WTC11 (cell line): ENCODE measurements around the gene PLPPR5. TPM values are rescaled to one million over a fixed set of nuclear protein-coding genes. Genes with fewer than 3 reads are reported as not detected.
A peak's percentile ranks its signal among the peaks of the same experiment; 100 is the strongest.

Source experiments
- ATAC-seq: fragments of 200-7000 bp; cut with Tn5 transposase; 2 replicates; pipeline ENCODE4 v1.10.0; 2021; ENCODE audit warnings: mild to moderate bottlenecking, moderate library complexity
- Bru-seq: library from RNA; stranded (reverse); fragments of 400-500 nt; gene quantifications from one replicate; lab custom pipeline; 2021; lab: Mats Ljungman, UMichigan
- CTCF ChIA-PET: fragments of 300-600 bp; sonication (Branson Sonifier 250); formaldehyde crosslinking; loops from one replicate; lab custom pipeline; 2021; ENCODE audit warnings: antibody characterized with exemption; lab: Charles Lee
- POLR2A ChIA-PET: fragments of 350-600 bp; sonication (Branson Sonifier 250); formaldehyde crosslinking; loops from one replicate; lab custom pipeline; 2021; ENCODE audit warnings: antibody characterized with exemption; lab: Charles Lee
- DNase-seq: peaks from one replicate; pipeline ENCODE4 v3.0.0; 2021; ENCODE audit warnings: low spot score
- H3K27ac Mint-ChIP-seq: 2 replicates; pipeline ENCODE4 v1.8.0; 2021; ENCODE audit warnings: mixed read lengths
- H3K27me3 Mint-ChIP-seq: 2 replicates; pipeline ENCODE4 v1.8.0; 2021; ENCODE audit warnings: low read depth, mild to moderate bottlenecking, moderate library complexity, mixed read lengths
- H3K36me3 Mint-ChIP-seq: 2 replicates; pipeline ENCODE4 v1.8.0; 2021; ENCODE audit warnings: mixed read lengths
- H3K4me1 Mint-ChIP-seq: 2 replicates; pipeline ENCODE4 v1.8.0; 2022; ENCODE audit warnings: mixed read lengths
- H3K4me3 Mint-ChIP-seq: 2 replicates; pipeline ENCODE4 v1.8.0; 2021; ENCODE audit warnings: mild to moderate bottlenecking, moderate library complexity, mixed read lengths
- H3K9me3 Mint-ChIP-seq: 2 replicates; pipeline ENCODE4 v1.8.0; 2021; ENCODE audit warnings: mixed read lengths
- CREB1 ChIP-seq: sonication (generic); formaldehyde crosslinking; IDR thresholded peaks from 2 replicates; pipeline ENCODE4 v1.8.0; 2023; ENCODE audit warnings: mild to moderate bottlenecking, missing genetic modification reagents
- E2F5 ChIP-seq: sonication (generic); formaldehyde crosslinking; IDR thresholded peaks from 2 replicates; pipeline ENCODE4 v1.8.1; 2022; ENCODE audit warnings: mild to moderate bottlenecking, moderate library complexity, missing genetic modification reagents
- ESRRA ChIP-seq: sonication (generic); formaldehyde crosslinking; IDR thresholded peaks from 2 replicates; pipeline ENCODE4 v1.8.1; 2022; ENCODE audit warnings: mild to moderate bottlenecking, missing genetic modification reagents, borderline replicate concordance
- HMGXB4 ChIP-seq: sonication (generic); formaldehyde crosslinking; IDR thresholded peaks from 2 replicates; pipeline ENCODE4 v1.8.1; 2023; ENCODE audit warnings: mild to moderate bottlenecking, moderate library complexity, missing genetic modification reagents
- NFE2L1 ChIP-seq: sonication (generic); formaldehyde crosslinking; IDR thresholded peaks from 2 replicates; pipeline ENCODE4 v1.8.1; 2023; ENCODE audit warnings: missing genetic modification reagents
- NR3C1 ChIP-seq: sonication (generic); formaldehyde crosslinking; conservative IDR thresholded peaks from 2 replicates; pipeline ENCODE4 v1.8.1; 2023; ENCODE audit warnings: low read depth, mild to moderate bottlenecking, missing genetic modification reagents
- PRDM15 ChIP-seq: sonication (generic); formaldehyde crosslinking; IDR thresholded peaks from 2 replicates; pipeline ENCODE4 v1.8.0; 2022; ENCODE audit warnings: missing genetic modification reagents
- ZBTB21 ChIP-seq: sonication (generic); formaldehyde crosslinking; IDR thresholded peaks from 2 replicates; pipeline ENCODE4 v1.8.1; 2023; ENCODE audit warnings: mild to moderate bottlenecking, missing genetic modification reagents, borderline replicate concordance
- ZBTB43 ChIP-seq: sonication (generic); formaldehyde crosslinking; IDR thresholded peaks from 2 replicates; pipeline ENCODE4 v1.8.1; 2023; ENCODE audit warnings: mild to moderate bottlenecking, missing genetic modification reagents
- ZNF232 ChIP-seq: sonication (generic); formaldehyde crosslinking; IDR thresholded peaks from 2 replicates; pipeline ENCODE4 v1.8.0; 2022; ENCODE audit warnings: mild to moderate bottlenecking, missing genetic modification reagents
- ZNF281 ChIP-seq: sonication (generic); formaldehyde crosslinking; IDR thresholded peaks from 2 replicates; pipeline ENCODE4 v1.8.0; 2023; ENCODE audit warnings: mild to moderate bottlenecking, missing genetic modification reagents
- ZNF416 ChIP-seq: fragments of 250-450 bp; sonication (Bioruptor Pico); IDR thresholded peaks from 2 replicates; pipeline ENCODE4 v1.9.0; 2021; ENCODE audit warnings: mild to moderate bottlenecking, inconsistent platforms
- ZNF423 ChIP-seq: fragments of 250-450 bp; sonication (Bioruptor Pico); IDR thresholded peaks from 2 replicates; pipeline ENCODE4 v2.1.2; 2022; ENCODE audit warnings: mild to moderate bottlenecking, moderate library complexity
- ZNF532 ChIP-seq: fragments of 250-450 bp; sonication (Bioruptor Pico); IDR thresholded peaks from 2 replicates; pipeline ENCODE4 v1.9.0; 2021; ENCODE audit warnings: mild to moderate bottlenecking, borderline replicate concordance
- long read RNA-seq, 3 experiments: library from RNA in 1 of 3; library from capped mRNA in 1 of 3; library from polyadenylated mRNA in 1 of 3; unstranded in 2 of 3; stranded (forward) in 1 of 3; transcript quantifications; one replicate each; pipeline ENCODE4 v2.0.0, GENCODE V29; 2021
- total RNA-seq: library from RNA; stranded (reverse); gene quantifications from 3 replicates; pipeline ENCODE4 v1.2.3, GENCODE V29; 2021

The PLPPR5 gene
- total RNA-seq (1.6 to 2.2 TPM (median 2.0 TPM) in 3 replicates), Bru-seq, nascent RNA (percentile 51 among the genes with signal in this experiment)
- long read RNA-seq, experiment 1, full-length matches to known transcripts = 8 of 9 reads
- long read RNA-seq, experiment 1, partial matches to known transcripts = 0 of 9 reads
- long read RNA-seq, experiment 1, other reads (novel, unspliced or antisense) = 1 of 9 reads
- long read RNA-seq, experiment 2, full-length matches to known transcripts = 6 of 9 reads
- long read RNA-seq, experiment 2, partial matches to known transcripts = 1 of 9 reads
- long read RNA-seq, experiment 2, other reads (novel, unspliced or antisense) = 2 of 9 reads
- long read RNA-seq, experiment 3, partial matches to known transcripts = 0 of 1 reads
- long read RNA-seq, experiment 3, other reads (novel, unspliced or antisense) = 1 of 1 reads

GRCh38 chr1:99004861-99005442, at the start of gene PLPPR5:
PLPPR5 (minus strand) TSS chr1:99004861; CDS start chr1:99004671, 190 bp downstream.
- DNase-seq (peak; percentile 70), ATAC-seq (peak; percentile 68)
- H3K27ac Mint-ChIP-seq = no peak within 1 kb of the TSS
- H3K27me3 Mint-ChIP-seq = peaks cover 44% of the 10 kb centered on the region
- no peaks in the 10 kb centered on the region for H3K9me3 Mint-ChIP-seq
- H3K36me3 Mint-ChIP-seq = no peaks in the 10 kb centered on the region
- CTCF ChIA-PET = interaction anchor here (1.0 to 1.3 kb wide), 2 partner anchors 13 to 211 kb away, joined by 3 read pairs; no protein-coding TSS in a partner anchor
- TF ChIP-seq ESRRA (no peak), ZBTB43 (no peak), ZBTB21 (no peak), E2F5 (CRISPR knock-in tag) (0 out of 2 replicates have a peak, but pooled peaks have one; percentile 30), HMGXB4 (CRISPR knock-in tag) (0 out of 2 replicates have a peak, but pooled peaks have one; percentile 35), ZNF416 (CRISPR knock-in tag) (no peak)
- TF ChIP-seq, all 79 proteins: peak for 2
- Mint-ChIP-seq H3K4me1 (peaks cover 11% of the 10 kb centered on the region), H3K4me3 (peak within 1 kb of the TSS; percentile 86)
- POLR2A ChIA-PET = interaction anchor here (0.6 kb wide), 1 partner anchor 64 kb away, joined by 4 read pairs; no protein-coding TSS in a partner anchor

- ChIA-PET CTCF (no interaction called here), POLR2A (no interaction called here)
- no peak for DNase-seq
- no peak for TF ChIP-seq NFE2L1 (CRISPR knock-in tag)
- no peak for TF ChIP-seq ZNF232 (CRISPR knock-in tag)
- no peak for TF ChIP-seq ZNF532 (CRISPR knock-in tag)
- TF ChIP-seq ZNF423 = no peak
- no peak for TF ChIP-seq NR3C1
- no peak for TF ChIP-seq ZNF281
- TF ChIP-seq PRDM15 = no peak
- TF ChIP-seq CREB1 (CRISPR knock-in tag) = no peak
- no peaks in the 10 kb centered on the region for H3K27me3 Mint-ChIP-seq
- H3K4me1 Mint-ChIP-seq = no peaks in the 10 kb centered on the region
- ATAC-seq = no peak
- peaks cover 5% of the 10 kb centered on the region; the same call in 1 of the 2 replicates for H3K36me3 Mint-ChIP-seq
- no peak overlapping the region for H3K27ac Mint-ChIP-seq
- no peak overlapping the region for H3K4me3 Mint-ChIP-seq
- peaks cover 10% of the 10 kb centered on the region for H3K9me3 Mint-ChIP-seq
Measured at GRCh38 chr1:99051611-99052283, 47.1 kb upstream of the PLPPR5 start.
